ENCODE results near the gene MPG. TPM values are rescaled to one million over a fixed set of nuclear protein-coding genes. Genes with fewer than 3 reads are reported as not detected.

Gene MPG
- polyA plus RNA-seq, 2 of the 4 experiments (the other 2 are of a cell fraction), result 25.5 to 54.3 TPM

GRCh38 chr16:114327-114726 lies 36.3 kb downstream of the MPG start:
- DNase-seq (ENCODE audit: low read depth in 1 of 2, low spot score in 1 of 2), result no peak
- no peak for FAIRE-seq
- Histone ChIP-seq H3K4me3 (no peak overlapping the region), H3K4me2 (peak overlapping the region; percentile 59; the same call in 1 of the 3 replicates), H3K27ac (peak overlapping the region; percentile 86 to 90), H3K4me1 (peaks cover 32% of the 10 kb centered on the region), H3K9me3 (no peaks in the 10 kb centered on the region)
- ChIA-PET CTCF (no interaction called here), POLR2A (no interaction called here)
- TF ChIP-seq NPAS2 (CRISPR knock-in tag; IDR thresholded peaks at IDR 0.05; ENCODE audit: borderline replicate concordance) (no peak), FOSB (CRISPR knock-in tag; IDR thresholded peaks at IDR 0.05) (no peak), ZNF302 (CRISPR knock-in tag; IDR thresholded peaks at IDR 0.05) (no peak), FOSL2 (IDR thresholded peaks at IDR 0.05) (no peak), FOSL2 (CRISPR knock-in tag; IDR thresholded peaks at IDR 0.05) (no peak), CBX2 (IDR thresholded peaks at IDR 0.05; ENCODE audit: borderline replicate concordance, low read depth) (no peak), HEYL (CRISPR knock-in tag; IDR thresholded peaks at IDR 0.05) (no peak), FOXS1 (CRISPR knock-in tag; IDR thresholded peaks at IDR 0.05) (no peak), RNF2 (IDR thresholded peaks at IDR 0.05; ENCODE audit: borderline replicate concordance, low read depth) (no peak), TP53 (CRISPR knock-in tag; IDR thresholded peaks at IDR 0.05) (no peak), BCL3 (IDR thresholded peaks at IDR 0.05) (no peak), ZC3H11A (IDR thresholded peaks at IDR 0.05) (no peak), JUNB (IDR thresholded peaks at IDR 0.05) (no peak), GATA3 (IDR thresholded peaks at IDR 0.05; ENCODE audit: borderline replicate concordance) (no peak), KDM5A (IDR thresholded peaks at IDR 0.05) (no peak), POLR2A (IDR thresholded peaks at IDR 0.05; ENCODE audit: low read length) (no peak), ZSCAN20 (CRISPR knock-in tag; IDR thresholded peaks at IDR 0.05) (no peak), PHF8 (IDR thresholded peaks at IDR 0.05; ENCODE audit: borderline replicate concordance, low read depth) (no peak), NR3C1 (IDR thresholded peaks at IDR 0.05) (no peak)
- TF ChIP-seq, protein P1, sequence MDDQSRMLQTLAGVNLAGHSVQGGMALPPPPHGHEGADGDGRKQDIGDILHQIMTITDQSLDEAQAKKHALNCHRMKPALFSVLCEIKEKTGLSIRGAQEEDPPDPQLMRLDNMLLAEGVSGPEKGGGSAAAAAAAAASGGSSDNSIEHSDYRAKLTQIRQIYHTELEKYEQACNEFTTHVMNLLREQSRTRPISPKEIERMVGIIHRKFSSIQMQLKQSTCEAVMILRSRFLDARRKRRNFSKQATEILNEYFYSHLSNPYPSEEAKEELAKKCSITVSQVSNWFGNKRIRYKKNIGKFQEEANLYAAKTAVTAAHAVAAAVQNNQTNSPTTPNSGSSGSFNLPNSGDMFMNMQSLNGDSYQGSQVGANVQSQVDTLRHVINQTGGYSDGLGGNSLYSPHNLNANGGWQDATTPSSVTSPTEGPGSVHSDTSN (IDR thresholded peaks at IDR 0.05), result no peak
- TF ChIP-seq, protein P2, sequence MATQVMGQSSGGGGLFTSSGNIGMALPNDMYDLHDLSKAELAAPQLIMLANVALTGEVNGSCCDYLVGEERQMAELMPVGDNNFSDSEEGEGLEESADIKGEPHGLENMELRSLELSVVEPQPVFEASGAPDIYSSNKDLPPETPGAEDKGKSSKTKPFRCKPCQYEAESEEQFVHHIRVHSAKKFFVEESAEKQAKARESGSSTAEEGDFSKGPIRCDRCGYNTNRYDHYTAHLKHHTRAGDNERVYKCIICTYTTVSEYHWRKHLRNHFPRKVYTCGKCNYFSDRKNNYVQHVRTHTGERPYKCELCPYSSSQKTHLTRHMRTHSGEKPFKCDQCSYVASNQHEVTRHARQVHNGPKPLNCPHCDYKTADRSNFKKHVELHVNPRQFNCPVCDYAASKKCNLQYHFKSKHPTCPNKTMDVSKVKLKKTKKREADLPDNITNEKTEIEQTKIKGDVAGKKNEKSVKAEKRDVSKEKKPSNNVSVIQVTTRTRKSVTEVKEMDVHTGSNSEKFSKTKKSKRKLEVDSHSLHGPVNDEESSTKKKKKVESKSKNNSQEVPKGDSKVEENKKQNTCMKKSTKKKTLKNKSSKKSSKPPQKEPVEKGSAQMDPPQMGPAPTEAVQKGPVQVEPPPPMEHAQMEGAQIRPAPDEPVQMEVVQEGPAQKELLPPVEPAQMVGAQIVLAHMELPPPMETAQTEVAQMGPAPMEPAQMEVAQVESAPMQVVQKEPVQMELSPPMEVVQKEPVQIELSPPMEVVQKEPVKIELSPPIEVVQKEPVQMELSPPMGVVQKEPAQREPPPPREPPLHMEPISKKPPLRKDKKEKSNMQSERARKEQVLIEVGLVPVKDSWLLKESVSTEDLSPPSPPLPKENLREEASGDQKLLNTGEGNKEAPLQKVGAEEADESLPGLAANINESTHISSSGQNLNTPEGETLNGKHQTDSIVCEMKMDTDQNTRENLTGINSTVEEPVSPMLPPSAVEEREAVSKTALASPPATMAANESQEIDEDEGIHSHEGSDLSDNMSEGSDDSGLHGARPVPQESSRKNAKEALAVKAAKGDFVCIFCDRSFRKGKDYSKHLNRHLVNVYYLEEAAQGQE (IDR thresholded peaks at IDR 0.05), result no peak
- ATAC-seq, result no peak
- WGBS (ENCODE audit: missing lambda C conversion rate), result 92% methylated on average over 2 of the region's 2 CpGs

DNA sequence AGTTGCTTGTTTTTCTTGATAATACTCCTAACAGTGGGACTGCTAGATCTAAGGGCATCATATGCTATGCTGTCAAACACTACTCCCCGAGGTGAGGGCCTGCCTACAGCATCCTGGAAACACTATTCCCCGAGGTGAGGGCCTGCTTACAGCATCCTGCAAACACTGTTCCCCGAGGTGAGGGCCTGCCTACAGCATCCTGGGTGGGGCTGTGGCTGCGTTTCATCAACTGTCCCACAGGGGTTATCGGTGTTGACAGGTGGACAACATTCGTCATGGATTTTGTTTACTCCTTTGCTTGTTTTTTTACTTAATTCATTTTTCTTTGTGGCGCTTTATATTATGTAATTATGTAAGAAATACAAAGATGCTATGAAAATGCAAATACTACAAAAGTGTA lies 38.0 kb downstream of the MPG start:
- FAIRE-seq (no peak), ATAC-seq (no peak), DNase-seq (ENCODE audit: low read depth in 1 of 2, low spot score in 1 of 2) (no peak)
- TF ChIP-seq MAFK (IDR thresholded peaks at IDR 0.05; ENCODE audit: partially characterized antibody) (no peak), MAZ (IDR thresholded peaks at IDR 0.05; ENCODE audit: borderline replicate concordance, low read depth, low read length) (no peak), KDM1A (IDR thresholded peaks at IDR 0.05; ENCODE audit: low read depth) (no peak), ESRRA (IDR thresholded peaks at IDR 0.05; ENCODE audit: borderline replicate concordance, low read length) (no peak), HOXB13 (CRISPR knock-in tag; IDR thresholded peaks at IDR 0.05; ENCODE audit: low read depth) (no peak), EHF (CRISPR knock-in tag; IDR thresholded peaks at IDR 0.05) (no peak), BHLHE40 (IDR thresholded peaks at IDR 0.05; ENCODE audit: low read depth, low read length) (no peak), CBX8 (IDR thresholded peaks at IDR 0.05) (no peak), JUN (IDR thresholded peaks at IDR 0.05) (no peak)
- TF ChIP-seq, protein P3, sequence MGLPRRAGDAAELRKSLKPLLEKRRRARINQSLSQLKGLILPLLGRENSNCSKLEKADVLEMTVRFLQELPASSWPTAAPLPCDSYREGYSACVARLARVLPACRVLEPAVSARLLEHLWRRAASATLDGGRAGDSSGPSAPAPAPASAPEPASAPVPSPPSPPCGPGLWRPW (IDR thresholded peaks at IDR 0.05), result no peak
- TF ChIP-seq, protein P4, sequence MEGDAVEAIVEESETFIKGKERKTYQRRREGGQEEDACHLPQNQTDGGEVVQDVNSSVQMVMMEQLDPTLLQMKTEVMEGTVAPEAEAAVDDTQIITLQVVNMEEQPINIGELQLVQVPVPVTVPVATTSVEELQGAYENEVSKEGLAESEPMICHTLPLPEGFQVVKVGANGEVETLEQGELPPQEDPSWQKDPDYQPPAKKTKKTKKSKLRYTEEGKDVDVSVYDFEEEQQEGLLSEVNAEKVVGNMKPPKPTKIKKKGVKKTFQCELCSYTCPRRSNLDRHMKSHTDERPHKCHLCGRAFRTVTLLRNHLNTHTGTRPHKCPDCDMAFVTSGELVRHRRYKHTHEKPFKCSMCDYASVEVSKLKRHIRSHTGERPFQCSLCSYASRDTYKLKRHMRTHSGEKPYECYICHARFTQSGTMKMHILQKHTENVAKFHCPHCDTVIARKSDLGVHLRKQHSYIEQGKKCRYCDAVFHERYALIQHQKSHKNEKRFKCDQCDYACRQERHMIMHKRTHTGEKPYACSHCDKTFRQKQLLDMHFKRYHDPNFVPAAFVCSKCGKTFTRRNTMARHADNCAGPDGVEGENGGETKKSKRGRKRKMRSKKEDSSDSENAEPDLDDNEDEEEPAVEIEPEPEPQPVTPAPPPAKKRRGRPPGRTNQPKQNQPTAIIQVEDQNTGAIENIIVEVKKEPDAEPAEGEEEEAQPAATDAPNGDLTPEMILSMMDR (IDR thresholded peaks at IDR 0.05), result no peak
- H3K9me3 ChIP-seq, result no peaks in the 10 kb centered on the region
- ChIA-PET CTCF (interaction anchor here (1.0 to 4.8 kb wide), 4 partner anchors 14 to 246 kb away, joined by 3 to 52 read pairs (median 30); partner anchors contain the start of gene HBQ1), POLR2A (no interaction called here)
- H3K4me3 ChIP-seq, result no peak overlapping the region
- H3K4me1 ChIP-seq, result peaks cover 31% of the 10 kb centered on the region
- no peak overlapping the region for H3K27ac ChIP-seq
- H3K4me2 ChIP-seq, result no peak overlapping the region
- 76% methylated on average over 7 of the region's 7 CpGs for WGBS (ENCODE audit: missing lambda C conversion rate)
